Aorta (tissue), 5 donors: ENCODE data around the gene COLEC12. TPM values are rescaled to one million over a fixed set of nuclear protein-coding genes. Genes with fewer than 3 reads are reported as not detected.

Experiments used
- ATAC-seq: fragments of 200-7000 bp; cut with Tn5 transposase; one replicate; pipeline ENCODE4 v1.9.1; 2022; ENCODE audit warnings: moderate library complexity; ENCODE audit not compliant: low FRiP score
- DNase-seq, 2 donors: peaks; one replicate each; pipeline ENCODE4 v3.0.0-alpha.2; 2020
- H3K27ac ChIP-seq, 2 donors: one replicate each; pipeline ENCODE4 v1.5.1; 2013; ENCODE audit warnings: low read length in 2 of 2, mild to moderate bottlenecking in 2 of 2, moderate library complexity in 2 of 2, control low read depth in 1 of 2, inconsistent platforms in 1 of 2, low read depth in 1 of 2
- H3K27me3 ChIP-seq, 2 donors: one replicate each; pipeline ENCODE4 v1.6.1; 2013; ENCODE audit warnings: control low read depth in 1 of 2, low read length in 1 of 2, mild to moderate bottlenecking in 1 of 2, moderate library complexity in 1 of 2; ENCODE audit not compliant: insufficient read depth in 2 of 2, control insufficient read depth in 1 of 2
- H3K36me3 ChIP-seq, 2 donors: one replicate each; pipeline ENCODE4 v1.6.1; 2013; ENCODE audit warnings: control low read depth in 1 of 2, low read length in 1 of 2, mild to moderate bottlenecking in 1 of 2; ENCODE audit not compliant: insufficient read depth in 2 of 2, control insufficient read depth in 1 of 2
- H3K4me1 ChIP-seq, 2 donors: one replicate each; pipeline ENCODE4 v1.6.1; 2013; ENCODE audit warnings: low read length in 2 of 2, control low read depth in 1 of 2, mild to moderate bottlenecking in 1 of 2, moderate library complexity in 1 of 2; ENCODE audit not compliant: insufficient read depth in 2 of 2, control insufficient read depth in 1 of 2
- H3K4me3 ChIP-seq, 2 donors: one replicate each; pipeline ENCODE4 v1.5.1; 2013; ENCODE audit warnings: low read length in 2 of 2, control low read depth in 1 of 2, mild to moderate bottlenecking in 1 of 2
- H3K9me3 ChIP-seq: one replicate; pipeline ENCODE4 v1.6.1; 2013; ENCODE audit warnings: mild to moderate bottlenecking, low read length; ENCODE audit not compliant: control insufficient read depth
- WGBS, 2 donors: extraction: QIAGEN DNeasy Blood & Tissue Kit; methylation state at CpG; one replicate each; pipeline ENCODE4 v1.1.7; 2013; 5-methylcytosine and 5-hydroxymethylcytosine counted together
- intact Hi-C, 2 donors: fragments of 100-400 bp; cut with DNase I; formaldehyde crosslinking; loops; one replicate each; pipeline versions ENCODE4 v1.14.2 to v1.15.0; 2022
- polyA plus RNA-seq, 2 donors: library from polyadenylated mRNA; stranded (reverse); fragments of 200-250 nt; gene quantifications; one replicate each; pipeline ENCODE4 v1.2.3, GENCODE V29; 2013
- total RNA-seq, 2 donors: library from RNA; stranded (reverse); fragmentation: NEBNext Ultra II Directional; extraction: Animal tissue kit (Norgen Biotek cat#: 25700); gene quantifications; one replicate each; pipeline ENCODE4 v1.2.1, GENCODE V29; 2021
- donor health status: healthy with polysubstance abuse.
- donor health status: Bipolar disorder and iron deficiency.
- donor health status: DM: no; HTN: no; CAD: no.
- donor health status: DM: no; HTN: no; CAD: no.
- donor health status: DM: yes; HTN: yes; CAD: no.

Gene COLEC12
- total and polyA plus RNA-seq, 4 donors: 2.4 to 46.1 (median 10.7) TPM

DNA sequence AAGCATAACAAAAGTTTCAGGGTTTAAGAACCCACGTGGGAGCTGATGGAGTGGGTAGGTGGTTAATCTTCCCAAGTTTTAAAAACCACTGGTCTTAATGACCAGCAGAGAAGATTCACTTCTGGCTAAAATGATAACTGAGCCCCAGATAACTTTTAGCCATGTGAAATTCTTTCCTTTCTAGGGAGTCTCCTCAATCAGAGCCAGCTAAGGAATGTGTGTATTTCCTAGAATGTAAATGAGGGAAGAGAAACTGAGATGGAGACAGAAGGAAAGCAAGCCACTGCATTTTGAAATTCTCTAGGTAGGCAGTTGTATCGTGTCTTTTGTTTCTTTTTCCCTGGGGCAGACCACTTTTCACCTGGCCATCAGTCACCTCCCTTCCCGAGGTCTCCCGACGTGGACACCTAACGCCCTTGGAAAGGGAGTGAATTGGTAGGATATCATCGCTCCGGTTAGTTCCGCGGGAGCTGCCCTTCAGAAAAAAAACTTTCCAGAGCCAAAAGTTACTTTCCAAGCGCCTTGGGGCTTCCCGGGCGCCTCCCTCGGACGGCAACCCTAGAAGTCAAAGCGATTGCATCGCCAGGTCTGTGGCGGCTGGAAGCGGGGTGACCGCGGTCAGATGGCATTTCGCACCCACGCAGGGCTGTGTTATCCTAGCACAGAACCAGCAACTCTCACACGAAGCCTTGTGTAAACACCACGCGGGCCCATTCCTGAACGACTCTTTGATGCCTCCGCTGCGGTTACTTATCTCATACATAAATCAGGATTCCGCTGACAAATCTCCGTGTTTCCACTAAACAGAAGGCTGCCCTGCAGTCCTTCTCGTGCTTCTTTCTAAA lies 1.3 kb downstream of the COLEC12 start:
- DNase-seq: peak in 1 of 2 donors; percentile 83

DNA sequence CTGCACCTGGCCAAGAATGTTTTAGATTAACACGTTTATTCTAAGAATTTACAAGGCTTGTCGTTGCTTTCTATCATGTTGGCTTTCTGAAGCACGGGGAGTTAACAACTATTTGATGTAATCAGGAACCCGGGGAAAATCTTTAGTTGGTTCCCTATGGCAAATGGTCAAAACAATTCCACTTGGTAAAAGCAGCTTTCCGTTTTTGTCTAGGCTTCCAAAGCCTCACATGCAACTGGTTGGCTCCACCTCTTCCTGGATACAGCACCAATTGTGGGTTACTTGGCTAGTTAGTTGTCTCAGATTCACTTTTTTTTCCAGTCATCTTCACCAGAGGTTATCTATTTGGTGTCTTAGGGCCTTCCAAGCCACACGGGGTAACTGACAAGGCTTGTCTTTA lies 2.8 kb downstream of the COLEC12 start:
- Histone ChIP-seq H3K36me3 (no peaks in the 10 kb centered on the region), H3K4me3 (no peak overlapping the region), H3K27me3 (no peaks in the 10 kb centered on the region), H3K9me3 (no peaks in the 10 kb centered on the region), H3K4me1 (peaks cover 0 to 2% of the 10 kb centered on the region in 2 donors), H3K27ac (no peak overlapping the region)
- ATAC-seq (no peak), DNase-seq (no peak)
- intact Hi-C loops: no loop called here
- WGBS, 2 donors: 24 to 39% methylated on average over 6 of the region's 6 CpGs

More for the DNA sequence above, 1.3 kb downstream of the COLEC12 start:
- 3% methylated on average over 32 of the region's 32 CpGs for WGBS, 2 donors
- no peaks in the 10 kb centered on the region for H3K27me3 ChIP-seq
- H3K4me3 ChIP-seq: peak overlapping the region; percentile 31 to 49
- H3K9me3 ChIP-seq: no peaks in the 10 kb centered on the region
- H3K27ac ChIP-seq: no peak overlapping the region
- no peaks in the 10 kb centered on the region for H3K36me3 ChIP-seq
- ATAC-seq: peak; percentile 47
- peaks cover 0 to 2% of the 10 kb centered on the region in 2 donors for H3K4me1 ChIP-seq
- intact Hi-C loops: no loop called here

DNA sequence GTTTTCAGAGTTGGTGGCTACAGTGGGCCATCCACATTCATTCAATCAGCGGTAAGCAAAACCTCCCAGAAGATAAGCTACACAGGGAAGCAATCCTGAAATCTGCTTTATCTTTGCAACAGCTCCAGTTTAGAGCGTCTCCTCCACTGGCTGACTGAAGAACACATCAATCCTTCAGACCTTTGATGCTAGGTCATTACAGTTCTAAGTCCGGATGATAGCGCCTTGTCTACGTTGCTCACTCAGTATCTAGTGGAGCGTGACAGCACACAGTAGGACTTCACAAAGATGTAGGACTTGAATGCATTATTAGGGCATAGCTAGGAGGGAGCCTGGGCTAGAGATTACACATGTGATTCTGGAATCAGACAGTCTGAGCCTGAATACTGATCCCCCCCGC lies 5.0 kb downstream of the COLEC12 start:
- Histone ChIP-seq H3K9me3 (no peaks in the 10 kb centered on the region), H3K4me3 (no peak overlapping the region), H3K4me1 (peaks cover 0 to 6% of the 10 kb centered on the region in 2 donors), H3K27ac (no peak overlapping the region), H3K27me3 (no peaks in the 10 kb centered on the region), H3K36me3 (no peaks in the 10 kb centered on the region)
- DNase-seq (no peak), ATAC-seq (no peak)
- WGBS, 2 donors: 82 to 97% methylated on average over 7 of the region's 7 CpGs
- intact Hi-C loops: no loop called here

DNA sequence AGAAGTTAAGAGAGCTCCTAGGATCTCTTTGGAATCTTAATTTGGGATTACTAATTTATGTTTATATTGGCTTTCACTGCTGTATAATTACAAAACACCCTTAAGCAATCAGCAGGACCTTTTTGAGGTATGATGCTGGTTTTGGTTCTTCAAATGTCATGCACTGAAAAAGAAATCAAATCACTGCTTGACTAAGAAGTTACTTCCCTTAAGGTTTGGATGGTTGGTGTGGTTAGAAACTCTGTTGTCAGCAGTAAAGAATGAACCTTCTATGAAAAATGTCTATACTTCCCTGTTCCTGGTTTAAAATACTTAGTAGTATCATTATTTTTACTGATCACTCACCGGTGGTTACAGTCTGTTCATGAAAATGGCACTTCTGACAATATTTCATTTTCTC lies 5.5 kb downstream of the COLEC12 start:
- 88 to 94% methylated on average over 1 of the region's 1 CpG for WGBS, 2 donors
- no peak for DNase-seq
- no peaks in the 10 kb centered on the region for H3K9me3 ChIP-seq
- intact Hi-C loops: no loop called here
- H3K4me1 ChIP-seq: peaks cover 0 to 6% of the 10 kb centered on the region in 2 donors
- no peak for ATAC-seq
- no peaks in the 10 kb centered on the region for H3K36me3 ChIP-seq
- no peaks in the 10 kb centered on the region for H3K27me3 ChIP-seq
- no peak overlapping the region for H3K4me3 ChIP-seq
- H3K27ac ChIP-seq: no peak overlapping the region

DNA sequence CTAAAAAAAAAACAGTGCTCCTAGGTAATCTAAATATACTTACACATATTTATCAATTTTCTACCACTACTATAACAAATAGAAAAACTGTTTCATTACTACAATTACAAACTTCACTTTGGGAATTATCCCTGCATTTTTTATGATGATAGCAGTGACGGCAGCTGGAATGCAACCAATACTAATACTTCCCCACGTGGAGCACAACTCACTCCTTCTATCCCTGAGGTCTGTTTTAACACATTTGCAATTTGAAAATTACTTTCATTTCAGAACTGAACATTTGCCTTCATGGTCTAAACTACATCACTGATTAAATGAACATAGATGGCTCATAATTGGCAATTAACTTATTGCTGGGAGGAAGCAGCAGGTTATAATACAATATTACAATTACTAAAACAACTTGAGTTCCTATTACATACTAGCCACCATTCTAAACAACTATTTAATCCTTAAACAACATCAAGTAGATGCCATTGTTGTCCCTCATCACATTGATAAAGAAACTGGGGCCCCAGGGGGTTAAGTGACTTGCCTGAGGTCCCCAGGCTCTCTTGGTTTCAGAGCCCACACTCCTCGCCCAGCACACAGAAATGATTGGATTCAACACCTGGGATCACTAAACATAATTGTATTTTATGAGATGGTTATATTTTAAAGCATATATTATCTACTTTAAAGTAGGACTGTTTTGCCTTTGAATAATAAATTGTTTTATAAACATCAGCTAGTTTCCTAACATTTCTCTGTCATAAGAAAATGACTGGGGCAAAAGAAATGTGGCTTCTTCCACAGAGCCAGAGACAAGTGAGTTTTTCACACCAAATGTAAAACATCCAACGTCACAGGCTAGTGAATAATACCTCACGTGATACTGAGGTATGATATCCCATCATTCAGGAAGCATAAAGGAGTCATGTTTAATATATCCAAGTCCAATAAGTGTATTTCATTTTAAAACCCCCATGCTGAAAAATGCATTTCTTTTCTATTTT lies 6.2 kb downstream of the COLEC12 start:
- no peaks in the 10 kb centered on the region for H3K27me3 ChIP-seq
- H3K4me3 ChIP-seq: no peak overlapping the region
- no peak overlapping the region for H3K27ac ChIP-seq
- H3K4me1 ChIP-seq: peaks cover 0 to 4% of the 10 kb centered on the region in 2 donors
- 52 to 53% methylated on average over 5 of the region's 5 CpGs for WGBS, 2 donors
- H3K36me3 ChIP-seq: no peaks in the 10 kb centered on the region
- ATAC-seq (no peak), DNase-seq (no peak)
- intact Hi-C loops: no loop called here
- no peaks in the 10 kb centered on the region for H3K9me3 ChIP-seq

DNA sequence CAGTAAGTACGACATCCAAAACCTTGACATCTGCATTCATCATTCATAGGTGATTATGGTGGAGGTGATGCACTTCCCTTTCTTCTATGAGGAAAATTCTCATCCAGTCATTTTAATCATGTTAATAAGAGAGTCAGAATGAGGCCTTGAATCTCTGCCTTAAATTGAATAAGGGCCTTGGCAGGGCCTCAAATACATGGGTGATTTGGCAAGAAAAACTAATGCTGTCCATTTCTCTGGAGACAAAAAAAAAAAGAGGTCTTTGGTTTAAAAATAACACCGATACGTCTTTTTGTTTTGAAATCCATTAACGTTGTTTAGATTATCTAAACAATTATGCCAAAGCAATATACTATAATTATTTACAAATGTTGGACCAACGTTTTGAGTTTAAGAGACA lies 8.1 kb downstream of the COLEC12 start:
- DNase-seq: no peak
- no peak for ATAC-seq
- WGBS, 2 donors: 17% methylated on average over 5 of the region's 5 CpGs
- peaks cover 0 to 4% of the 10 kb centered on the region in 2 donors for H3K4me1 ChIP-seq
- no peaks in the 10 kb centered on the region for H3K36me3 ChIP-seq
- H3K27ac ChIP-seq: no peak overlapping the region
- intact Hi-C loops: no loop called here
- no peaks in the 10 kb centered on the region for H3K27me3 ChIP-seq
- H3K4me3 ChIP-seq: no peak overlapping the region
- no peaks in the 10 kb centered on the region for H3K9me3 ChIP-seq

DNA sequence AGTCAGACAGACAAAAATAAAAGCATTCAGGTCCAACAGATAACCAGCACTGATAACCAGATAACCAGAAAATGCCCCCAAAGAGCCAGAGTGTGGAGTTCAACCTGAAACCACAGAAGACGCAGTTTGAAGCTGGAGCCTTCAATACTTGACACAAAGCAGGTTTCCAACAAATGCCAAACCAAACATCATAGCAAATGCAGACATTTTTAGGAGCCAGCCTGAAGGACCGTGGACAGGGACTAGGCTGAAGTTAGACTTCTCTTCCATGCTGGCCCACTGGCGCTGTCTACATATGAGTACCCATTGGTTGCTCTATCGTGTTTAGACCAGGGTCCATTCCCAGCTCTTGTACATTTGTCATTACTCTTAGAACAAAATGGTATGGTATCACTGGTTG lies 9.9 kb downstream of the COLEC12 start:
- H3K27ac ChIP-seq: no peak overlapping the region
- no peak for ATAC-seq
- intact Hi-C loops: no loop called here

DNA sequence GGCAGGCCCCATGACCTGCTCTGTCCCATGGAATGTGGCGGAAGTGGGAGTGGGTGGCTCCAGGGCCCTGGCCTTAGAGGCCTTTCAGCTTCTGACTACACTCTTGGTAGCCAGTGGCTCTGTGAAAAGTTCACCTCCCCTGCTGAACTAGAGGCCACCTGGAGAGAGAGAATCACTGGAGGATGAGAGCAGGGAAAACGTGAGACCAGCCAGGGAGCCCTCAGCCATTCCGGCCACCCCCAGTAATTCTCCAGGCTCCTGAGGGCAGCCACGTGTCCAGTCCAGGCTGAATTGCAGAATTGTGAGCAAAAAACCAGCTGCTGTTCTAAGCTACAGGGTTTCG lies 10.5 kb downstream of the COLEC12 start:
- H3K36me3 ChIP-seq: no peaks in the 10 kb centered on the region
- H3K4me1 ChIP-seq: peaks cover 0 to 4% of the 10 kb centered on the region in 2 donors
- H3K27ac ChIP-seq: no peak overlapping the region
- intact Hi-C loops: no loop called here
- H3K27me3 ChIP-seq: no peaks in the 10 kb centered on the region
- 62 to 65% methylated on average over 5 of the region's 5 CpGs for WGBS, 2 donors
- no peak for ATAC-seq
- H3K4me3 ChIP-seq: no peak overlapping the region
- no peaks in the 10 kb centered on the region for H3K9me3 ChIP-seq
- DNase-seq: no peak

More for the DNA sequence above, 9.9 kb downstream of the COLEC12 start:
- Histone ChIP-seq H3K9me3 (no peaks in the 10 kb centered on the region), H3K36me3 (no peaks in the 10 kb centered on the region), H3K27me3 (no peaks in the 10 kb centered on the region), H3K4me1 (peaks cover 0 to 4% of the 10 kb centered on the region in 2 donors), H3K4me3 (no peak overlapping the region)
- no peak for DNase-seq
- WGBS, 2 donors: 43 to 47% methylated on average over 4 of the region's 4 CpGs
